22Rv1 (cell line): ENCODE data around the gene TBX10.

Experiments
- CTCF ChIP-seq: fragments of 450-650 bp; IDR thresholded peaks from 2 replicates; pipeline ENCODE4 v1.5.1; 2017; ENCODE audit warnings: mild to moderate bottlenecking
- ZFX ChIP-seq: fragments of 450-650 bp; IDR thresholded peaks from 2 replicates; pipeline ENCODE4 v1.6.1; 2017; ENCODE audit warnings: antibody characterized with exemption, borderline replicate concordance

- no peak for TF ChIP-seq CTCF
- TF ChIP-seq ZFX, result no peak
These were observed 27.3 kb upstream of the TBX10 start for GRCh38 chr11:67666676-67667489.
